Effector memory CD4-positive, alpha-beta T cell (primary cell): Measurements from ENCODE around the gene GAS6.
"Not testable (repeated sequence)": the region's sequence is repeated elsewhere in the genome, so short reads cannot be mapped to it uniquely, and the experiment has no call there.

Source experiments
- DNase-seq, 3 donors: peaks; one replicate each; pipeline ENCODE4 v3.0.0-alpha.2; 2020
- H3K27ac ChIP-seq: 2 replicates; pipeline ENCODE4 v1.7.0; 2013; ENCODE audit warnings: mild to moderate bottlenecking, low read length, moderate library complexity; ENCODE audit not compliant: insufficient read depth, poor library complexity, severe bottlenecking
- H3K27me3 ChIP-seq: replicated peaks from 2 replicates; pipeline ENCODE4 v1.7.0; 2013; ENCODE audit warnings: mild to moderate bottlenecking, low read length; ENCODE audit not compliant: insufficient read depth, control insufficient read depth, poor library complexity, severe bottlenecking
- H3K36me3 ChIP-seq: 2 replicates; pipeline ENCODE4 v1.7.0; 2013; ENCODE audit warnings: mild to moderate bottlenecking, low read length, moderate library complexity; ENCODE audit not compliant: control insufficient read depth, insufficient read depth
- H3K4me1 ChIP-seq: 2 replicates; pipeline ENCODE4 v1.7.0; 2013; ENCODE audit warnings: low read length, mild to moderate bottlenecking; ENCODE audit not compliant: control insufficient read depth, insufficient read depth, poor library complexity, severe bottlenecking
- H3K4me3 ChIP-seq: 2 replicates; pipeline ENCODE4 v1.7.0; 2013; ENCODE audit warnings: low read length, low read depth, mild to moderate bottlenecking; ENCODE audit not compliant: insufficient read depth, poor library complexity, severe bottlenecking
- H3K9me3 ChIP-seq: 2 replicates; pipeline ENCODE4 v1.7.0; 2013; ENCODE audit warnings: mild to moderate bottlenecking, low read length, moderate library complexity; ENCODE audit not compliant: control insufficient read depth

The GAS6 gene

GRCh38 chr13:113839536-113840204 lies 24.2 kb downstream of the GAS6 start:
- peaks cover 11% of the 10 kb centered on the region for H3K4me1 ChIP-seq
- no peak overlapping the region for H3K4me3 ChIP-seq
- H3K27me3 ChIP-seq: no peaks in the 10 kb centered on the region
- H3K36me3 ChIP-seq: no peaks in the 10 kb centered on the region
- DNase-seq: no peak
- H3K27ac ChIP-seq: no peak overlapping the region
- no peaks in the 10 kb centered on the region for H3K9me3 ChIP-seq

DNA sequence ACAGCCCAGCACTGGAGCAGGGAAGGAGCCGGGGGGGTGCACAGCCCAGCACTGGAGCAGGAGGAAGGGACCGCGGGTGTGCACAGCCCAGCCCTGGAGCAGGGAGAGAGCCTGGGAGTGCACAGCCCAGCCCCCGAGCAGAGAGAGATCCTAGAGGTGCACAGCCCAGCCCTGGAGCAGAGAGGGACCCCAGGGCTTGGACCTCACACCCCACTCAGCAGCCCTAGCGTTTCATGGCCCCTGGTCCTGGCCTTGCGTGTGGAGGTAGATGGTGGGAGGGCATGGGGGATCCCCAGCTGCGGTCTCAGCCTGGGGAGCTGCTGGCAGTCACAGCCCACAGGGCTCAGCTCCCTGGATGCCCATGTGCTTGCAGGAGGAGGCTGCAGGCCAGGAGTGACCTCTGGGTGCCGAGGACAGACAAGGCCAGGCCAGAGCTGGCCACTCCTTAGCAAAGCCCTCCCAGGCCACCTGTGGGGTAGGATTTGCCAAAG lies 25.1 kb downstream of the GAS6 start:
- Histone ChIP-seq H3K4me3 (no peak overlapping the region), H3K27me3 (no peaks in the 10 kb centered on the region), H3K4me1 (peaks cover 10% of the 10 kb centered on the region), H3K9me3 (no peaks in the 10 kb centered on the region), H3K27ac (no peak overlapping the region), H3K36me3 (no peaks in the 10 kb centered on the region)
- DNase-seq: no peak

GRCh38 chr13:113837560-113838355 lies 26.1 kb downstream of the GAS6 start:
- Histone ChIP-seq H3K4me1 (peaks cover 10% of the 10 kb centered on the region), H3K27ac (no peak overlapping the region), H3K9me3 (no peaks in the 10 kb centered on the region), H3K36me3 (no peaks in the 10 kb centered on the region), H3K4me3 (no peak overlapping the region), H3K27me3 (no peaks in the 10 kb centered on the region)
- DNase-seq: no peak

GRCh38 chr13:113836768-113837559 lies 26.9 kb downstream of the GAS6 start:
- no peak for DNase-seq
- H3K27ac ChIP-seq: no peak overlapping the region
- peaks cover 7% of the 10 kb centered on the region for H3K4me1 ChIP-seq
- no peaks in the 10 kb centered on the region for H3K9me3 ChIP-seq
- no peaks in the 10 kb centered on the region for H3K27me3 ChIP-seq
- H3K36me3 ChIP-seq: no peaks in the 10 kb centered on the region
- no peak overlapping the region for H3K4me3 ChIP-seq

DNA sequence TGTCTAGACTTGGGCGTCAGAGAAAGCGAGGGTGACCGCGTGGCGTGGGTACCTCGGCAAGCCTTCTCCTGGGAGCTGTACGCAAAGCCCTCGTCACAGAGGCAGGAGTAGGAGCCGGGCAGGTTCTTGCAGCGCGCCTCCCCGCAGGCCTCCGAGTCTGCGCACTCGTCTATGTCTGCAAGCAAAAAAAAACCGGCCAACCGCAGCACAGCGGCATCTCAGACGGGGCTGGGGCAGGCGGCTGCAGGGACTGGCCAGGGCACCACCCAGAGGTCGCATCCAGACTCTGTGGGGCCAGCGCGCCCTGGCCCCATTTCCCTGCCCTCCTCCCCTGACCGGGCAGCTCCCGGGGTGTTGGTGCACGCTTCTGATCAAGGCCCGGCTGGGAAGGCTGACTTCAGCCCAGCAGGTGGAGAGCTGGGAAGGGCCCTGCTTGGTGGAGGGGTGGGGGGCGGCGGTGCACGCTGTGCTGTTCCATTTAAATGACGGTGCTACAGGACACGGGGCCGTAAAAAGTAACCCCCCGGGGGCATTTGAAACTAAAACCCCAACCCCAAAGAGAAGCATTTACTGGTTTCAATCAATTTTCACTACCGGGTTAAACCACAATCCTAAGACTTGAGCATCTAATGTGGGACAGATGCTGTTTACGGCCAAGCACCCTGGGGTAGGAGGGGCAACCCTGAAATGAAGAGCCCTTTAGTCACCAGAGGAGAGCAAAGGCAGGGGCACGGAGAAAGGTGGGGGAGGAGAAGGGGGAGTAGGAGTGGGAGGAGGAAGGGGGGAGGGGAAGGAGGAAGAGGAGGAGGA lies 28.2 kb downstream of the GAS6 start:
- no peak overlapping the region for H3K27ac ChIP-seq
- H3K4me3 ChIP-seq: no peak overlapping the region
- H3K27me3 ChIP-seq: no peaks in the 10 kb centered on the region
- no peaks in the 10 kb centered on the region for H3K36me3 ChIP-seq
- no peak for DNase-seq
- H3K9me3 ChIP-seq: no peaks in the 10 kb centered on the region
- H3K4me1 ChIP-seq: peaks cover 2% of the 10 kb centered on the region

GRCh38 chr13:113834496-113835200 lies 29.2 kb downstream of the GAS6 start:
- Histone ChIP-seq H3K9me3 (no peaks in the 10 kb centered on the region), H3K36me3 (no peaks in the 10 kb centered on the region), H3K27me3 (no peaks in the 10 kb centered on the region), H3K4me3 (no peak overlapping the region), H3K27ac (no peak overlapping the region), H3K4me1 (no peaks in the 10 kb centered on the region)
- no peak for DNase-seq

GRCh38 chr13:113834006-113834405 lies 29.9 kb downstream of the GAS6 start:
- not testable (repeated sequence) for H3K27ac ChIP-seq, H3K27me3 ChIP-seq, H3K9me3 ChIP-seq, H3K4me1 ChIP-seq, H3K36me3 ChIP-seq, H3K4me3 ChIP-seq, DNase-seq

DNA sequence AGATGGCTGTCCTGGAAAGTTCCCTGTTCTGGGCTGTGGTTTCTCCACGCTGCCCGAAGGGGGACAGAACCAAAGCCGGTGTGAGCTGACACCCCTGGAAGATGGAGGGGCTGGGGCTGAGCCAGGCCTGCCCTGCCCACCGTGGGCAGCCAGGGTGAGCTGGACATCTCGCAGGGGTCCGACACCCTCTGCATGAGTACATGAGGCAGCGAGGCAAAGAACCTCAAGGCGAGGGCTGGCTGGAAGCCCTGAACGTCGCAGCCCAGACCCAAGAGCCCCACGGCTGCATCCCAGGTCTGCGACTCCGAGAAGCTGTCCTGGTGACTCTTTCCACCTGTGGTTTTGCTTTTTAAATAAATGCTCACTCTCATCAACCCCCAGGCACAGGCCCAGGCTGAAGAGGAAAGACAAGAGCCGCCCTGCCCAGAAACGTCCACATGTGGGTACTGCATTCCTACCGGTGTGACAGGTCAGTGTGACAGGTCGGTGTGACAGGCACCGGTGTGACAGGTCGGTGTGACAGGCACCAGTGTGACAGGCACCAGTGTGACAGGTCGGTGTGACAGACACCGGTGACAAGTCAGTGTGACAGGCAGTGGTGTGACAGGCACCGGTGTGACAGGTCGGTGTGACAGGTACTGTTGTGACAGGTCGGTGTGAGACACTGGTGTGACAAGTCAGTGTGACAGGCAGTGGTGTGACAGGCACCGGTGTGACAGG lies 30.6 kb downstream of the GAS6 start:
- no peaks in the 10 kb centered on the region for H3K4me1 ChIP-seq
- no peaks in the 10 kb centered on the region for H3K36me3 ChIP-seq
- no peak overlapping the region for H3K27ac ChIP-seq
- no peaks in the 10 kb centered on the region for H3K27me3 ChIP-seq
- H3K4me3 ChIP-seq: no peak overlapping the region
- no peak for DNase-seq
- no peaks in the 10 kb centered on the region for H3K9me3 ChIP-seq
